Measurements from ENCODE around the gene ZNF768.

The ZNF768 gene

DNA sequence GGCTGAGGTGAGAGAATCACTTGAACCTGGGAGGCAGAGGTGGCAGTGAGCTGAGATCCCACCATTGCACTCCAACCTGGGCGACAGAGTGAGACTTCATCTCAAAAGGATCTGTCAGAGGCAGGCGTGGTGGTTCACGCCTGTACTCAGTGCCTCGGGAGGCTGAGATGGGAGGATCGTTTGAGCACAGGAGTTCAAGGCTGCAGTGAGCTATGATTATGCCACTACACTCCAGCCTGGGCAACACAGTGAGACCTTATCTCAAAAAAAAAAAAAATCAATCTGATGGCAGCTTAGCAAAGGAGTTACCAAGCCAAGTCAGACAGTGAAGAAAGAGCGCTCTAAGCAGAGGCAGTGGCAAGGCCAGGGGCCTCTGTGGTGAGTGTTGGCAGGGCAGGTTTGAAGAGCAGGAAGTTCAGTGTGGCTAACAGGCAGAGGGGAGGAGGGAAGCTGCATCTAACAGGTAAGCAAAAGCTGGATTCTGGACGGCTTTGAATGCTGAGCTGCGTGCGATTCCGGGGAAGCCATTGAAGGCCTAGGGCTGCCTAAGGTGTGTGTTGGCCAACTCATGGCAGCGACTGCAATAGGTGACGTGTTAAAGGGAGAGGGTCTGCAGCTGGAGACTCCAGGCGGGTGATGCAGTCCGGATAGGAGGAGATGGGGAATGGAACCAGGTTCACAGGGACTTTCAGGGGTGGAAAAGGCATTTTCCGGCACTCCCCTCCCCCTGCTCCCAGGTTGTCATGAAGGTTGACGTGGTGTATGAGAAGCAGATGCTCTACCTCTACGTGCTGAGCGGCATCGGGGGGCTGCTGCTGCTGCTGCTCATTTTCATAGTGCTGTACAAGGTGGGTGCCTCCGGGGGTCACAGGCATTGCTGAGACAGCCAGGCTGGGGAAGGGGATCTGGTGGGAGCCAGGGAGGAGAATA, 7.0 kb downstream of the ZNF768 start:
- no peaks in the 10 kb centered on the region for H3K9me3 ChIP-seq (ENCODE audit: control insufficient read depth, low read length)
- H3K4me3 ChIP-seq (ENCODE audit: extremely low read depth, insufficient read depth, low read length, poor library complexity, severe bottlenecking), result no peak overlapping the region
- H3K27ac ChIP-seq (ENCODE audit: low read depth, low read length, severe bottlenecking), result no peak overlapping the region
- H3K4me1 ChIP-seq (ENCODE audit: control insufficient read depth, insufficient read depth, low read length, poor library complexity, severe bottlenecking), result no peaks in the 10 kb centered on the region
- peaks cover 3% of the 10 kb centered on the region for H3K36me3 ChIP-seq (ENCODE audit: control insufficient read depth, insufficient read depth, low read length)
- WGBS, 2 experiments (ENCODE audit: insufficient coverage in 2 of 2), result 92 to 93% methylated on average over 19 to 20 of the region's 20 CpGs

- H3K36me3 ChIP-seq (ENCODE audit: control insufficient read depth, insufficient read depth, low read length), result no peaks in the 10 kb centered on the region
- no peaks in the 10 kb centered on the region for H3K9me3 ChIP-seq (ENCODE audit: control insufficient read depth, low read length)
- no peaks in the 10 kb centered on the region for H3K4me1 ChIP-seq (ENCODE audit: control insufficient read depth, insufficient read depth, low read length, poor library complexity, severe bottlenecking)
- WGBS, 2 experiments (ENCODE audit: insufficient coverage in 2 of 2), result 82 to 90% methylated on average over 6 to 7 of the region's 10 CpGs
- H3K27ac ChIP-seq (ENCODE audit: low read depth, low read length, severe bottlenecking), result no peak overlapping the region
- no peak overlapping the region for H3K4me3 ChIP-seq (ENCODE audit: extremely low read depth, insufficient read depth, low read length, poor library complexity, severe bottlenecking)
These were observed 7.8 kb downstream of the ZNF768 start for GRCh38 chr16:30518552-30518951.

GRCh38 chr16:30515275-30515674, 11.1 kb downstream of the ZNF768 start:
- no peak overlapping the region for H3K27ac ChIP-seq (ENCODE audit: low read depth, low read length, severe bottlenecking)
- 80 to 92% methylated on average over 1 to 2 of the region's 2 CpGs for WGBS, 2 experiments (ENCODE audit: insufficient coverage in 2 of 2)
- no peaks in the 10 kb centered on the region for H3K9me3 ChIP-seq (ENCODE audit: control insufficient read depth, low read length)
- H3K36me3 ChIP-seq (ENCODE audit: control insufficient read depth, insufficient read depth, low read length), result no peaks in the 10 kb centered on the region
- H3K4me3 ChIP-seq (ENCODE audit: extremely low read depth, insufficient read depth, low read length, poor library complexity, severe bottlenecking), result no peak overlapping the region
- no peaks in the 10 kb centered on the region for H3K4me1 ChIP-seq (ENCODE audit: control insufficient read depth, insufficient read depth, low read length, poor library complexity, severe bottlenecking)

GRCh38 chr16:30511509-30511908, 14.9 kb downstream of the ZNF768 start:
- WGBS, 2 experiments (ENCODE audit: insufficient coverage in 2 of 2), result 90 to 93% methylated on average over 1 to 2 of the region's 3 CpGs
- no peak overlapping the region for H3K27ac ChIP-seq (ENCODE audit: low read depth, low read length, severe bottlenecking)
- H3K4me1 ChIP-seq (ENCODE audit: control insufficient read depth, insufficient read depth, low read length, poor library complexity, severe bottlenecking), result no peaks in the 10 kb centered on the region
- no peaks in the 10 kb centered on the region for H3K36me3 ChIP-seq (ENCODE audit: control insufficient read depth, insufficient read depth, low read length)
- H3K9me3 ChIP-seq (ENCODE audit: control insufficient read depth, low read length), result no peaks in the 10 kb centered on the region
- no peak overlapping the region for H3K4me3 ChIP-seq (ENCODE audit: extremely low read depth, insufficient read depth, low read length, poor library complexity, severe bottlenecking)

GRCh38 chr16:30510376-30510938, 15.9 kb downstream of the ZNF768 start:
- H3K27ac ChIP-seq (ENCODE audit: low read depth, low read length, severe bottlenecking), result no peak overlapping the region
- no peaks in the 10 kb centered on the region for H3K9me3 ChIP-seq (ENCODE audit: control insufficient read depth, low read length)
- no peaks in the 10 kb centered on the region for H3K36me3 ChIP-seq (ENCODE audit: control insufficient read depth, insufficient read depth, low read length)
- H3K4me1 ChIP-seq (ENCODE audit: control insufficient read depth, insufficient read depth, low read length, poor library complexity, severe bottlenecking), result no peaks in the 10 kb centered on the region
- no peak overlapping the region for H3K4me3 ChIP-seq (ENCODE audit: extremely low read depth, insufficient read depth, low read length, poor library complexity, severe bottlenecking)
- 74 to 79% methylated on average over 4 of the region's 4 CpGs for WGBS, 2 experiments (ENCODE audit: insufficient coverage in 2 of 2)

GRCh38 chr16:30509081-30509765, 17.1 kb downstream of the ZNF768 start:
- H3K27ac ChIP-seq (ENCODE audit: low read depth, low read length, severe bottlenecking), result no peak overlapping the region
- no peak overlapping the region for H3K4me3 ChIP-seq (ENCODE audit: extremely low read depth, insufficient read depth, low read length, poor library complexity, severe bottlenecking)
- H3K9me3 ChIP-seq (ENCODE audit: control insufficient read depth, low read length), result no peaks in the 10 kb centered on the region
- 57 to 73% methylated on average over 1 of the region's 4 CpGs for WGBS, 2 experiments (ENCODE audit: insufficient coverage in 2 of 2)
- H3K4me1 ChIP-seq (ENCODE audit: control insufficient read depth, insufficient read depth, low read length, poor library complexity, severe bottlenecking), result no peaks in the 10 kb centered on the region
- H3K36me3 ChIP-seq (ENCODE audit: control insufficient read depth, insufficient read depth, low read length), result no peaks in the 10 kb centered on the region

GRCh38 chr16:30503403-30504296, 22.7 kb downstream of the ZNF768 start:
- Histone ChIP-seq H3K27ac (ENCODE audit: low read depth, low read length, severe bottlenecking) (no peak overlapping the region), H3K4me1 (ENCODE audit: control insufficient read depth, insufficient read depth, low read length, poor library complexity, severe bottlenecking) (no peaks in the 10 kb centered on the region), H3K4me3 (ENCODE audit: extremely low read depth, insufficient read depth, low read length, poor library complexity, severe bottlenecking) (no peak overlapping the region), H3K36me3 (ENCODE audit: control insufficient read depth, insufficient read depth, low read length) (no peaks in the 10 kb centered on the region), H3K9me3 (ENCODE audit: control insufficient read depth, low read length) (no peaks in the 10 kb centered on the region)
- 32 to 79% methylated on average over 2 to 3 of the region's 6 CpGs for WGBS, 2 experiments (ENCODE audit: insufficient coverage in 2 of 2)

GRCh38 chr16:30499284-30499683, 27.1 kb downstream of the ZNF768 start:
- H3K27ac ChIP-seq (ENCODE audit: low read depth, low read length, severe bottlenecking), result no peak overlapping the region
- no peaks in the 10 kb centered on the region for H3K4me1 ChIP-seq (ENCODE audit: control insufficient read depth, insufficient read depth, low read length, poor library complexity, severe bottlenecking)
- no peak overlapping the region for H3K4me3 ChIP-seq (ENCODE audit: extremely low read depth, insufficient read depth, low read length, poor library complexity, severe bottlenecking)
- H3K36me3 ChIP-seq (ENCODE audit: control insufficient read depth, insufficient read depth, low read length), result no peaks in the 10 kb centered on the region
- no peaks in the 10 kb centered on the region for H3K9me3 ChIP-seq (ENCODE audit: control insufficient read depth, low read length)
- 78 to 98% methylated on average over 5 to 6 of the region's 8 CpGs for WGBS, 2 experiments (ENCODE audit: insufficient coverage in 2 of 2)

GRCh38 chr16:30494709-30495108, 31.7 kb downstream of the ZNF768 start:
- no peak overlapping the region for H3K27ac ChIP-seq (ENCODE audit: low read depth, low read length, severe bottlenecking)

GRCh38 chr16:30493941-30494488, 32.4 kb downstream of the ZNF768 start:
- Histone ChIP-seq H3K9me3 (ENCODE audit: control insufficient read depth, low read length) (no peaks in the 10 kb centered on the region), H3K27ac (ENCODE audit: low read depth, low read length, severe bottlenecking) (no peak overlapping the region), H3K36me3 (ENCODE audit: control insufficient read depth, insufficient read depth, low read length) (no peaks in the 10 kb centered on the region), H3K4me1 (ENCODE audit: control insufficient read depth, insufficient read depth, low read length, poor library complexity, severe bottlenecking) (no peaks in the 10 kb centered on the region), H3K4me3 (ENCODE audit: extremely low read depth, insufficient read depth, low read length, poor library complexity, severe bottlenecking) (no peak overlapping the region)
- 76 to 90% methylated on average over 8 to 11 of the region's 11 CpGs for WGBS, 2 experiments (ENCODE audit: insufficient coverage in 2 of 2)

More at GRCh38 chr16:30494709-30495108, 31.7 kb downstream of the ZNF768 start:
- Histone ChIP-seq H3K4me1 (ENCODE audit: control insufficient read depth, insufficient read depth, low read length, poor library complexity, severe bottlenecking) (no peaks in the 10 kb centered on the region), H3K36me3 (ENCODE audit: control insufficient read depth, insufficient read depth, low read length) (no peaks in the 10 kb centered on the region), H3K9me3 (ENCODE audit: control insufficient read depth, low read length) (no peaks in the 10 kb centered on the region), H3K4me3 (ENCODE audit: extremely low read depth, insufficient read depth, low read length, poor library complexity, severe bottlenecking) (no peak overlapping the region)
- WGBS, 2 experiments (ENCODE audit: insufficient coverage in 2 of 2), result 69 to 80% methylated on average over 5 to 11 of the region's 12 CpGs

All from mesodermal cell (in vitro differentiated cells).